Measurements from ENCODE around the gene IL20.

The IL20 gene

GRCh38 chr1:206902702-206903101 is 37.3 kb downstream of the IL20 start:
- DNase-seq (ENCODE audit: low read depth in 2 of 2), result no peak

- DNase-seq (ENCODE audit: low read depth in 2 of 2), result no peak
Measured at GRCh38 chr1:206903687-206904086, 38.3 kb downstream of the IL20 start.

- no peak for DNase-seq (ENCODE audit: low read depth in 2 of 2)
Measured at GRCh38 chr1:206904423-206905142, 39.2 kb downstream of the IL20 start.

GRCh38 chr1:206905295-206906164 is 40.1 kb downstream of the IL20 start:
- DNase-seq (ENCODE audit: low read depth in 2 of 2), result peak; percentile 43 to 48

GRCh38 chr1:206907304-206907991 is 42.0 kb downstream of the IL20 start:
- DNase-seq (ENCODE audit: low read depth in 2 of 2), result no peak

- no peak for DNase-seq (ENCODE audit: low read depth in 2 of 2)
Measured at GRCh38 chr1:206908038-206908437, 42.6 kb downstream of the IL20 start.

GRCh38 chr1:206909161-206909882 is 43.9 kb downstream of the IL20 start:
- DNase-seq (ENCODE audit: low read depth in 2 of 2), result peak in 1 of 2 donors; percentile 28

- no peak for DNase-seq (ENCODE audit: low read depth in 2 of 2)
Measured at GRCh38 chr1:206909883-206910318, 44.5 kb downstream of the IL20 start.

GRCh38 chr1:206911064-206911663 is 45.7 kb downstream of the IL20 start:
- no peak for DNase-seq (ENCODE audit: low read depth in 2 of 2)

GRCh38 chr1:206912445-206913095 is 47.1 kb downstream of the IL20 start:
- peak; percentile 28 to 49 for DNase-seq (ENCODE audit: low read depth in 2 of 2)

GRCh38 chr1:206913766-206914537 is 48.5 kb downstream of the IL20 start:
- no peak for DNase-seq (ENCODE audit: low read depth in 2 of 2)

- no peak for DNase-seq (ENCODE audit: low read depth in 2 of 2)
Measured at GRCh38 chr1:206915030-206915735, 49.8 kb downstream of the IL20 start.

- DNase-seq (ENCODE audit: low read depth in 2 of 2), result no peak
Measured at GRCh38 chr1:206916000-206916709, 50.7 kb downstream of the IL20 start.

GRCh38 chr1:206918076-206918475 is 52.7 kb downstream of the IL20 start:
- no peak for DNase-seq (ENCODE audit: low read depth in 2 of 2)
